HL-60 (cell line): ENCODE measurements around the gene TOX2.

Experiments
- GABPA ChIP-seq: IDR thresholded peaks from 2 replicates; pipeline ENCODE4 v1.6.1; 2012; ENCODE audit warnings: low read depth
- POLR2AphosphoS5 ChIP-seq: IDR thresholded peaks from 2 replicates; pipeline ENCODE4 v1.6.1; 2012; ENCODE audit warnings: low read depth
- TF ChIP-seq, protein P1 (sequence below): IDR thresholded peaks from one replicate; pipeline ENCODE4 v1.5.1; 2011; ENCODE audit warnings: low read length, control low read depth, inconsistent platforms; ENCODE audit not compliant: insufficient read depth
- TF ChIP-seq, protein P2 (sequence below): IDR thresholded peaks from 2 replicates; pipeline ENCODE4 v1.6.1; 2012; ENCODE audit warnings: low read depth; ENCODE audit not compliant: insufficient replicate concordance

DNA sequence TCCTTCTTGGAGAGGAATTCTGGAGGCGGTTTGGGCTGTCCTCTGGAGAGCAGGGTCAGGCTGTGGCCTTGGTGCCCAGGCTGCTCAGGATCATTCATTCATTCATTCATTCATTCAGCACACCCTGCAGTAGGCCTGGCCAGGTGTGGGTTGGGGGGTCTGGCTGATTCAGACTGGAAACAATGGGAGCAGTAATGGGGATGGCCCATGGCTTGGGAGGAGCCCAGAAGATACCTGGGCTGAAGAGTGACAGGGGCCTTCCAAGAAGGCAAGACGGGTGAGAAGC lies 31.5 kb downstream of the TOX2 start:
- TF ChIP-seq, protein P1, sequence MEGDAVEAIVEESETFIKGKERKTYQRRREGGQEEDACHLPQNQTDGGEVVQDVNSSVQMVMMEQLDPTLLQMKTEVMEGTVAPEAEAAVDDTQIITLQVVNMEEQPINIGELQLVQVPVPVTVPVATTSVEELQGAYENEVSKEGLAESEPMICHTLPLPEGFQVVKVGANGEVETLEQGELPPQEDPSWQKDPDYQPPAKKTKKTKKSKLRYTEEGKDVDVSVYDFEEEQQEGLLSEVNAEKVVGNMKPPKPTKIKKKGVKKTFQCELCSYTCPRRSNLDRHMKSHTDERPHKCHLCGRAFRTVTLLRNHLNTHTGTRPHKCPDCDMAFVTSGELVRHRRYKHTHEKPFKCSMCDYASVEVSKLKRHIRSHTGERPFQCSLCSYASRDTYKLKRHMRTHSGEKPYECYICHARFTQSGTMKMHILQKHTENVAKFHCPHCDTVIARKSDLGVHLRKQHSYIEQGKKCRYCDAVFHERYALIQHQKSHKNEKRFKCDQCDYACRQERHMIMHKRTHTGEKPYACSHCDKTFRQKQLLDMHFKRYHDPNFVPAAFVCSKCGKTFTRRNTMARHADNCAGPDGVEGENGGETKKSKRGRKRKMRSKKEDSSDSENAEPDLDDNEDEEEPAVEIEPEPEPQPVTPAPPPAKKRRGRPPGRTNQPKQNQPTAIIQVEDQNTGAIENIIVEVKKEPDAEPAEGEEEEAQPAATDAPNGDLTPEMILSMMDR, result no peak
- TF ChIP-seq, protein P2, sequence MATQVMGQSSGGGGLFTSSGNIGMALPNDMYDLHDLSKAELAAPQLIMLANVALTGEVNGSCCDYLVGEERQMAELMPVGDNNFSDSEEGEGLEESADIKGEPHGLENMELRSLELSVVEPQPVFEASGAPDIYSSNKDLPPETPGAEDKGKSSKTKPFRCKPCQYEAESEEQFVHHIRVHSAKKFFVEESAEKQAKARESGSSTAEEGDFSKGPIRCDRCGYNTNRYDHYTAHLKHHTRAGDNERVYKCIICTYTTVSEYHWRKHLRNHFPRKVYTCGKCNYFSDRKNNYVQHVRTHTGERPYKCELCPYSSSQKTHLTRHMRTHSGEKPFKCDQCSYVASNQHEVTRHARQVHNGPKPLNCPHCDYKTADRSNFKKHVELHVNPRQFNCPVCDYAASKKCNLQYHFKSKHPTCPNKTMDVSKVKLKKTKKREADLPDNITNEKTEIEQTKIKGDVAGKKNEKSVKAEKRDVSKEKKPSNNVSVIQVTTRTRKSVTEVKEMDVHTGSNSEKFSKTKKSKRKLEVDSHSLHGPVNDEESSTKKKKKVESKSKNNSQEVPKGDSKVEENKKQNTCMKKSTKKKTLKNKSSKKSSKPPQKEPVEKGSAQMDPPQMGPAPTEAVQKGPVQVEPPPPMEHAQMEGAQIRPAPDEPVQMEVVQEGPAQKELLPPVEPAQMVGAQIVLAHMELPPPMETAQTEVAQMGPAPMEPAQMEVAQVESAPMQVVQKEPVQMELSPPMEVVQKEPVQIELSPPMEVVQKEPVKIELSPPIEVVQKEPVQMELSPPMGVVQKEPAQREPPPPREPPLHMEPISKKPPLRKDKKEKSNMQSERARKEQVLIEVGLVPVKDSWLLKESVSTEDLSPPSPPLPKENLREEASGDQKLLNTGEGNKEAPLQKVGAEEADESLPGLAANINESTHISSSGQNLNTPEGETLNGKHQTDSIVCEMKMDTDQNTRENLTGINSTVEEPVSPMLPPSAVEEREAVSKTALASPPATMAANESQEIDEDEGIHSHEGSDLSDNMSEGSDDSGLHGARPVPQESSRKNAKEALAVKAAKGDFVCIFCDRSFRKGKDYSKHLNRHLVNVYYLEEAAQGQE, result no peak
- TF ChIP-seq POLR2AphosphoS5 (no peak), GABPA (no peak)
